HepG2 (cell line): ENCODE results near the gene FRRS1. TPM values are rescaled to one million over a fixed set of nuclear protein-coding genes. Genes with fewer than 3 reads are reported as not detected.
A peak's percentile ranks its signal among the peaks of the same experiment; 100 is the strongest.

Experiments used
- ATAC-seq: fragments of 200-7000 bp; cut with Tn5 transposase; 3 replicates; pipeline ENCODE4 v1.9.1; 2020; ENCODE audit warnings: mild to moderate bottlenecking, moderate library complexity
- BruUV-seq: library from RNA; stranded (reverse); fragments of 400-500 nt; replicated peaks from 2 replicates; lab custom pipeline; 2021; lab: Mats Ljungman, UMichigan
- CTCF ChIA-PET: fragments of 300-600 bp; formaldehyde crosslinking; extraction: SDS; loops from one replicate; lab custom pipeline; 2021; ENCODE audit warnings: low total read pairs, inconsistent platforms, low intra/inter-chr PET ratio; lab: Yijun Ruan, JAX
- POLR2A ChIA-PET: fragments of 350-600 bp; sonication (Branson Sonifier 250); formaldehyde crosslinking; loops from one replicate; lab custom pipeline; 2020; ENCODE audit warnings: antibody characterized with exemption, inconsistent platforms; lab: Yijun Ruan, JAX
- DNase-seq: peaks from one replicate; pipeline ENCODE4 v3.0.0-alpha.2; 2015; ENCODE audit warnings: low spot score
- FAIRE-seq: peaks from 3 replicates; lab custom pipeline; 2011; peaks lifted over from hg19 to GRCh38; lab: Jason Lieb, UNC
- H2AFZ ChIP-seq: one replicate; pipeline ENCODE4 v1.6.1; 2011; ENCODE audit warnings: low read length, inconsistent platforms
- H3K27ac ChIP-seq: fragments of 300-600 bp; 3 replicates; pipeline ENCODE4 v1.8.0; 2011; ENCODE audit warnings: mixed run types, mild to moderate bottlenecking, mixed read lengths, low read length, inconsistent platforms; ENCODE audit not compliant: insufficient read depth; ENCODE audit errors: extremely low read length
- H3K27me3 ChIP-seq, 2 experiments: fragments of 200-600 bp in 1 of 2; 2 replicates in 1 of 2; 3 replicates in 1 of 2; pipeline versions ENCODE4 v1.6.0 to v1.8.0; 2011; ENCODE audit warnings: low read length in 2 of 2, mild to moderate bottlenecking in 2 of 2, moderate library complexity in 2 of 2, inconsistent platforms in 1 of 2; ENCODE audit not compliant: insufficient read depth in 2 of 2, control insufficient read depth in 1 of 2
- H3K36me3 ChIP-seq, 2 experiments: fragments of 200-600 bp in 1 of 2; replicated peaks in 1 of 2; 2 replicates in 1 of 2; 3 replicates in 1 of 2; pipeline versions ENCODE4 v1.5.1 to v1.8.0; 2011; ENCODE audit warnings: low read length in 2 of 2, inconsistent platforms in 1 of 2; ENCODE audit not compliant: insufficient read depth in 2 of 2, control insufficient read depth in 1 of 2
- H3K4me1 ChIP-seq: 2 replicates; pipeline ENCODE4 v1.5.1; 2012; ENCODE audit warnings: low read length, inconsistent platforms; ENCODE audit not compliant: insufficient read depth
- H3K4me2 ChIP-seq: 2 replicates; pipeline ENCODE4 v1.6.0; 2011; ENCODE audit warnings: low read depth, low read length, inconsistent platforms
- H3K4me3 ChIP-seq, 3 experiments: fragments of 200-600 bp in 1 of 3; sonication (generic), shearing (Covaris generic) in 1 of 3; replicated peaks in 1 of 3; 2 replicates each; pipeline ENCODE4 v1.5.1; 2011 to 2016; ENCODE audit warnings: low read length in 3 of 3, inconsistent platforms in 2 of 3, low read depth in 2 of 3, mild to moderate bottlenecking in 2 of 3, control low read depth in 1 of 3, mixed read lengths in 1 of 3; ENCODE audit not compliant: insufficient read depth in 1 of 3
- H3K79me2 ChIP-seq: one replicate; pipeline ENCODE4 v1.6.1; 2011; ENCODE audit warnings: low read length, inconsistent platforms; ENCODE audit not compliant: insufficient read depth
- H3K9ac ChIP-seq: 2 replicates; pipeline ENCODE4 v1.6.0; 2011; ENCODE audit warnings: mild to moderate bottlenecking, low read depth, low read length, inconsistent platforms; ENCODE audit not compliant: insufficient read depth
- H3K9me3 ChIP-seq: 2 replicates; pipeline ENCODE4 v1.5.1; 2012; ENCODE audit warnings: mild to moderate bottlenecking, low read length
- H4K20me1 ChIP-seq: 2 replicates; pipeline ENCODE4 v1.6.0; 2011; ENCODE audit warnings: inconsistent platforms, mild to moderate bottlenecking, low read length, moderate library complexity; ENCODE audit not compliant: insufficient read depth
- ISX ChIP-seq: sonication (generic); formaldehyde crosslinking; conservative IDR thresholded peaks from 2 replicates; pipeline ENCODE4 v1.5.0; 2020; ENCODE audit warnings: missing genetic modification reagents
- MAFF ChIP-seq: IDR thresholded peaks from 2 replicates; pipeline ENCODE4 v1.6.1; 2011; ENCODE audit warnings: low read depth, low read length, improper control_type of control experiment
- MAFK ChIP-seq, 2 experiments: IDR thresholded peaks in 1 of 2; conservative IDR thresholded peaks in 1 of 2; 2 replicates each; pipeline ENCODE4 v1.6.1; 2011; ENCODE audit warnings: improper control_type of control experiment in 2 of 2, low read length in 2 of 2
- SMAD3 ChIP-seq: sonication (generic); formaldehyde crosslinking; IDR thresholded peaks from 2 replicates; pipeline ENCODE4 v1.4.0; 2020; ENCODE audit warnings: missing genetic modification reagents
- ZNF260 ChIP-seq: sonication (generic); formaldehyde crosslinking; IDR thresholded peaks from 2 replicates; pipeline ENCODE4 v1.4.0; 2020; ENCODE audit warnings: missing genetic modification reagents, low read depth, mild to moderate bottlenecking, borderline replicate concordance
- WGBS: methylation state at CpG from one replicate; pipeline ENCODE4 v1.1.6; 2017; ENCODE audit warnings: low lambda C conversion rate; 5-methylcytosine and 5-hydroxymethylcytosine counted together
- in situ Hi-C: cut with HindIII; loops from 2 replicates; pipeline ENCODE4 v1.10.0; 2017; ENCODE audit warnings: low pct_unique_long_range_greater_than_20kb; ENCODE audit not compliant: extremely low pct_ligation_motif_present
- intact Hi-C: fragments of 100-400 bp; cut with micrococcal nuclease; formaldehyde crosslinking; loops from one replicate; pipeline ENCODE4 v1.10.0; 2022; ENCODE audit not compliant: unreplicated experiment
- polyA plus RNA-seq, 8 experiments: library from polyadenylated mRNA; depleted of rRNA in 3 of 8; stranded (reverse) in 7 of 8; unstranded in 1 of 8; fragments of >200 nt; fragmentation: Illumina TruSeq in 4 of 8; extraction: Trizol in 4 of 8; gene quantifications; 2 replicates each; pipeline versions ENCODE4 v1.2.1 to v1.2.3, GENCODE V29; 2011 to 2016; ENCODE audit warnings: low read depth in 4 of 8, missing spikeins in 1 of 8, mixed read lengths in 1 of 8; ENCODE audit not compliant: insufficient read depth in 1 of 8
- total RNA-seq, 5 experiments: library from RNA; depleted of rRNA; stranded (reverse); fragments of >200 nt; fragmentation: Illumina TruSeq; extraction: Trizol; gene quantifications; 2 replicates each; pipeline ENCODE4 v1.2.3, GENCODE V29; 2016; ENCODE audit warnings: low read depth in 1 of 5
- TF ChIP-seq, protein P1 (sequence below): sonication (generic); formaldehyde crosslinking; IDR thresholded peaks from 2 replicates; pipeline ENCODE4 v1.5.0; 2020; ENCODE audit warnings: missing genetic modification reagents
- TF ChIP-seq, protein P2 (sequence below), 2 experiments: IDR thresholded peaks; 2 replicates each; pipeline ENCODE4 v1.6.1; 2011 to 2012; ENCODE audit warnings: low read length in 2 of 2, borderline replicate concordance in 1 of 2, low read depth in 1 of 2, mild to moderate bottlenecking in 1 of 2, moderate library complexity in 1 of 2

Gene FRRS1
- total and polyA plus RNA-seq, 2 of the 13 experiments (the other 11 are each of a cell fraction or from before 2014, with no cell fraction given): 22.6 to 23.4 TPM

DNA sequence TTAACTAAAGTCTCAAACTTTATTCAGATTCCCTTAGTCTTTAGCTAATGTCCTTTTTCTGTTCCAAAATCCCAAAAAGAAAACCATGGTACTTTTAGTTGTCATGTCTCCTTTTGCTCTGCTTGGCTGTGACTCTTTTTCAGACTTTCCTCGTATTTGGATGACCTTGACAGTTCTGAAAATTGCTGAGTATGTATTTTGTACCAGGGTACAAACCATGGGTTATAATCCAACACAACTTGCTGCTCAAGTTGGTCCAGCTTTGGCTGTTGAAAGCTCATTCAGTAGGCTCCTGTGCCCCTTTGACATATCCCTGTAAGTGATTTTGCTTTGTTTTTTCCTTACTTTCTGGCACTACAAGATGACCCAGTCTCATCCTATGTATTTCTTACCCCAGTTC lies 68.9 kb downstream of the FRRS1 start:
- Histone ChIP-seq H4K20me1 (no peaks in the 10 kb centered on the region), H3K27me3 (no peaks in the 10 kb centered on the region), H3K9me3 (no peaks in the 10 kb centered on the region), H3K4me2 (no peak overlapping the region), H2AFZ (no peak overlapping the region), H3K27ac (no peak overlapping the region), H3K9ac (no peak overlapping the region), H3K4me3 (no peak overlapping the region), H3K79me2 (no peaks in the 10 kb centered on the region), H3K4me1 (no peaks in the 10 kb centered on the region), H3K36me3 (no peaks in the 10 kb centered on the region; a peak in 2 of 5 replicates)
- ATAC-seq: no peak
- CTCF ChIA-PET: no interaction called here
- POLR2A ChIA-PET: no interaction called here
- no peak for DNase-seq
- WGBS: 47% methylated on average over 1 of the region's 1 CpG
- no TSS peak for BruUV-seq
- no peak for FAIRE-seq
- in situ Hi-C loops: no loop called here
- intact Hi-C loops: no loop called here
- TF ChIP-seq SMAD3 (CRISPR knock-in tag) (no peak), MAFK (conservative IDR thresholded peaks at IDR 0.05 in 1 of 2, IDR thresholded peaks at IDR 0.05 in 1 of 2; ENCODE audit: low read length in 2 of 2) (peak; percentile 95 to 98), ZNF260 (no peak), MAFF (peak; percentile 97)
- TF ChIP-seq, protein P1, sequence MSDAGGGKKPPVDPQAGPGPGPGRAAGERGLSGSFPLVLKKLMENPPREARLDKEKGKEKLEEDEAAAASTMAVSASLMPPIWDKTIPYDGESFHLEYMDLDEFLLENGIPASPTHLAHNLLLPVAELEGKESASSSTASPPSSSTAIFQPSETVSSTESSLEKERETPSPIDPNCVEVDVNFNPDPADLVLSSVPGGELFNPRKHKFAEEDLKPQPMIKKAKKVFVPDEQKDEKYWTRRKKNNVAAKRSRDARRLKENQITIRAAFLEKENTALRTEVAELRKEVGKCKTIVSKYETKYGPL (CRISPR knock-in tag): no peak

DNA sequence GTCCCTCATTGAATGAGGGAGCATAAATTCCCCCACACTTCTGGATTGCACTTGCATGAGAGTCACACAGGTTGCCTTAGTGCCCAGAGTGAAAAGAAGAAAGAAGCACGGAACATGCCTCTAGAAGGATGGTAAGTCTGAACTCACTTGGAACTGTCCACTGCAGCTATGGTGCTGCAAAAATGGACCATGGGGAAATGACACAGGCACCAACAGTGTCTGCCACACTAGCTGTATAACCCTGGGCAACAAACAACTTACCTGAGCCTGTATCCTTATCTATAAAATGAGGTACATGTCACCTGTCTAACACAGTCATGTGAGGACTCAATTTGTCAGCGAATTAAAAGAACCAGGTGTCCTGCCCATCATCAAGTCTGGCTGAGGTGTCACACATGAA lies 69.8 kb downstream of the FRRS1 start:
- no peak for FAIRE-seq
- H3K27ac ChIP-seq: no peak overlapping the region
- H3K27me3 ChIP-seq: no peaks in the 10 kb centered on the region
- no peaks in the 10 kb centered on the region for H4K20me1 ChIP-seq
- H3K36me3 ChIP-seq: peaks cover 0 to 6% of the 10 kb centered on the region in 2 experiments; a peak in 2 of 5 replicates
- no peak overlapping the region for H3K4me2 ChIP-seq
- in situ Hi-C loops: no loop called here
- no peaks in the 10 kb centered on the region for H3K79me2 ChIP-seq
- DNase-seq: no peak
- no peak overlapping the region for H2AFZ ChIP-seq
- no peak overlapping the region for H3K4me3 ChIP-seq
- 92% methylated on average over 2 of the region's 2 CpGs for WGBS
- TF ChIP-seq, protein P2, sequence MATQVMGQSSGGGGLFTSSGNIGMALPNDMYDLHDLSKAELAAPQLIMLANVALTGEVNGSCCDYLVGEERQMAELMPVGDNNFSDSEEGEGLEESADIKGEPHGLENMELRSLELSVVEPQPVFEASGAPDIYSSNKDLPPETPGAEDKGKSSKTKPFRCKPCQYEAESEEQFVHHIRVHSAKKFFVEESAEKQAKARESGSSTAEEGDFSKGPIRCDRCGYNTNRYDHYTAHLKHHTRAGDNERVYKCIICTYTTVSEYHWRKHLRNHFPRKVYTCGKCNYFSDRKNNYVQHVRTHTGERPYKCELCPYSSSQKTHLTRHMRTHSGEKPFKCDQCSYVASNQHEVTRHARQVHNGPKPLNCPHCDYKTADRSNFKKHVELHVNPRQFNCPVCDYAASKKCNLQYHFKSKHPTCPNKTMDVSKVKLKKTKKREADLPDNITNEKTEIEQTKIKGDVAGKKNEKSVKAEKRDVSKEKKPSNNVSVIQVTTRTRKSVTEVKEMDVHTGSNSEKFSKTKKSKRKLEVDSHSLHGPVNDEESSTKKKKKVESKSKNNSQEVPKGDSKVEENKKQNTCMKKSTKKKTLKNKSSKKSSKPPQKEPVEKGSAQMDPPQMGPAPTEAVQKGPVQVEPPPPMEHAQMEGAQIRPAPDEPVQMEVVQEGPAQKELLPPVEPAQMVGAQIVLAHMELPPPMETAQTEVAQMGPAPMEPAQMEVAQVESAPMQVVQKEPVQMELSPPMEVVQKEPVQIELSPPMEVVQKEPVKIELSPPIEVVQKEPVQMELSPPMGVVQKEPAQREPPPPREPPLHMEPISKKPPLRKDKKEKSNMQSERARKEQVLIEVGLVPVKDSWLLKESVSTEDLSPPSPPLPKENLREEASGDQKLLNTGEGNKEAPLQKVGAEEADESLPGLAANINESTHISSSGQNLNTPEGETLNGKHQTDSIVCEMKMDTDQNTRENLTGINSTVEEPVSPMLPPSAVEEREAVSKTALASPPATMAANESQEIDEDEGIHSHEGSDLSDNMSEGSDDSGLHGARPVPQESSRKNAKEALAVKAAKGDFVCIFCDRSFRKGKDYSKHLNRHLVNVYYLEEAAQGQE (IDR thresholded peaks at IDR 0.05; ENCODE audit: borderline replicate concordance in 1 of 2, low read depth in 1 of 2, low read length in 2 of 2): peak in 1 of 2 experiments; percentile 58; a peak in 2 of 4 replicates
- TF ChIP-seq ISX (CRISPR knock-in tag): no peak
- no peaks in the 10 kb centered on the region for H3K9me3 ChIP-seq
- CTCF ChIA-PET: no interaction called here
- ATAC-seq: peak; percentile 26; the same call in 1 of the 3 replicates
- POLR2A ChIA-PET: no interaction called here
- no peak overlapping the region for H3K9ac ChIP-seq
- H3K4me1 ChIP-seq: no peaks in the 10 kb centered on the region
- intact Hi-C loops: no loop called here
- TSS peak; percentile 24 for BruUV-seq
